ENCODE measurements around the gene CTNNA3. TPM values are rescaled to one million over a fixed set of nuclear protein-coding genes. Genes with fewer than 3 reads are reported as not detected.

Gene CTNNA3
- total and polyA plus RNA-seq, 2 of the 4 experiments (the other 2 are of a cell fraction), result 0.19 to 0.90 TPM

DNA sequence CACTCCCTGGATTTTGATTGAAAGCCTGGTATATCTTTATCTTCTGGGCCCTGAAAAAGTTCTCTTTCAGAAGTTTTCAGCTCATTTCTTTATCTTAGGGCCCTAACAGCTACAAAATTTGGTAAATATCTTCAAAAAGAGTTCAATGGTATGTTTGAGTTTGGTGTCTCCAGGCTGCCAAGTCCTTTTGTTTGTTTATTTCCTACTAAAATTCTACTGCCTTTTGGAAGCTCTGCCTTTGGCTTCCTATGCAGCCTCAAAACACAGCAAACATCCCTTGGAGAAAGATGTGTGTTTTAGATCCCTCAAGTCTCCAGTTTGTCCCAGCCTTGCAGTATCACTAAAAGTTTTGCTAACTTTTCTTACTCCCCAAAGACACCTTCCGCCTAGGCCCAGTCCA, 623.3 kb downstream of the CTNNA3 start:
- intact Hi-C loops (cut with micrococcal nuclease) (no loop called here), in situ Hi-C loops (cut with MboI; ENCODE audit: low sequenced_read_pairs) (no loop called here), dilution Hi-C loops (cut with HindIII; ENCODE audit: low sequenced_read_pairs, unreplicated experiment) (no loop called here)
- no peaks in the 10 kb centered on the region for H3K79me1 ChIP-seq (ENCODE audit: low read depth in 1 of 2, low read length in 2 of 2)
- H3K18ac ChIP-seq (ENCODE audit: low read depth, low read length), result no peak overlapping the region
- H3K9ac ChIP-seq (ENCODE audit: low read depth, low read length), result no peak overlapping the region
- no peak overlapping the region for H3K4me3 ChIP-seq (ENCODE audit: insufficient read depth, low read depth, low read length)
- H3K4me1 ChIP-seq (ENCODE audit: control insufficient read depth, insufficient read depth, low read length), result no peaks in the 10 kb centered on the region
- BruUV-seq (replicated peaks), result no TSS peak
- no peak overlapping the region for H2AK9ac ChIP-seq (replicated peaks; ENCODE audit: low read depth, low read length, poor library complexity)
- no CpG with 5 or more reads among the region's 1 CpG for WGBS, 2 experiments (ENCODE audit: extremely low coverage in 2 of 2, insufficient read length in 1 of 2)
- H4K20me1 ChIP-seq (ENCODE audit: insufficient read depth, low read length), result no peaks in the 10 kb centered on the region
- no peaks in the 10 kb centered on the region for H3K27me3 ChIP-seq (ENCODE audit: control insufficient read depth, insufficient read depth, low read length)
- H2BK120ac ChIP-seq (ENCODE audit: low read depth, low read length), result no peak overlapping the region
- no peak overlapping the region for H4K91ac ChIP-seq (ENCODE audit: insufficient read depth, low read depth, low read length)
- no peak overlapping the region for H2BK15ac ChIP-seq (ENCODE audit: low read depth, low read length)
- no peak overlapping the region for H3K4me2 ChIP-seq (ENCODE audit: low read depth, low read length)
- TF ChIP-seq, protein P1, sequence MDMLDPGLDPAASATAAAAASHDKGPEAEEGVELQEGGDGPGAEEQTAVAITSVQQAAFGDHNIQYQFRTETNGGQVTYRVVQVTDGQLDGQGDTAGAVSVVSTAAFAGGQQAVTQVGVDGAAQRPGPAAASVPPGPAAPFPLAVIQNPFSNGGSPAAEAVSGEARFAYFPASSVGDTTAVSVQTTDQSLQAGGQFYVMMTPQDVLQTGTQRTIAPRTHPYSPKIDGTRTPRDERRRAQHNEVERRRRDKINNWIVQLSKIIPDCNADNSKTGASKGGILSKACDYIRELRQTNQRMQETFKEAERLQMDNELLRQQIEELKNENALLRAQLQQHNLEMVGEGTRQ (IDR thresholded peaks at IDR 0.05; ENCODE audit: low read depth, low read length), result no peak
- TF ChIP-seq, protein P2, sequence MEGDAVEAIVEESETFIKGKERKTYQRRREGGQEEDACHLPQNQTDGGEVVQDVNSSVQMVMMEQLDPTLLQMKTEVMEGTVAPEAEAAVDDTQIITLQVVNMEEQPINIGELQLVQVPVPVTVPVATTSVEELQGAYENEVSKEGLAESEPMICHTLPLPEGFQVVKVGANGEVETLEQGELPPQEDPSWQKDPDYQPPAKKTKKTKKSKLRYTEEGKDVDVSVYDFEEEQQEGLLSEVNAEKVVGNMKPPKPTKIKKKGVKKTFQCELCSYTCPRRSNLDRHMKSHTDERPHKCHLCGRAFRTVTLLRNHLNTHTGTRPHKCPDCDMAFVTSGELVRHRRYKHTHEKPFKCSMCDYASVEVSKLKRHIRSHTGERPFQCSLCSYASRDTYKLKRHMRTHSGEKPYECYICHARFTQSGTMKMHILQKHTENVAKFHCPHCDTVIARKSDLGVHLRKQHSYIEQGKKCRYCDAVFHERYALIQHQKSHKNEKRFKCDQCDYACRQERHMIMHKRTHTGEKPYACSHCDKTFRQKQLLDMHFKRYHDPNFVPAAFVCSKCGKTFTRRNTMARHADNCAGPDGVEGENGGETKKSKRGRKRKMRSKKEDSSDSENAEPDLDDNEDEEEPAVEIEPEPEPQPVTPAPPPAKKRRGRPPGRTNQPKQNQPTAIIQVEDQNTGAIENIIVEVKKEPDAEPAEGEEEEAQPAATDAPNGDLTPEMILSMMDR (conservative IDR thresholded peaks at IDR 0.05; ENCODE audit: low read depth, low read length), result no peak
- TF ChIP-seq, protein P3, sequence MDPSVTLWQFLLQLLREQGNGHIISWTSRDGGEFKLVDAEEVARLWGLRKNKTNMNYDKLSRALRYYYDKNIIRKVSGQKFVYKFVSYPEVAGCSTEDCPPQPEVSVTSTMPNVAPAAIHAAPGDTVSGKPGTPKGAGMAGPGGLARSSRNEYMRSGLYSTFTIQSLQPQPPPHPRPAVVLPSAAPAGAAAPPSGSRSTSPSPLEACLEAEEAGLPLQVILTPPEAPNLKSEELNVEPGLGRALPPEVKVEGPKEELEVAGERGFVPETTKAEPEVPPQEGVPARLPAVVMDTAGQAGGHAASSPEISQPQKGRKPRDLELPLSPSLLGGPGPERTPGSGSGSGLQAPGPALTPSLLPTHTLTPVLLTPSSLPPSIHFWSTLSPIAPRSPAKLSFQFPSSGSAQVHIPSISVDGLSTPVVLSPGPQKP (IDR thresholded peaks at IDR 0.05; ENCODE audit: borderline replicate concordance, low read depth, low read length), result no peak
- TF ChIP-seq MAZ (IDR thresholded peaks at IDR 0.05; ENCODE audit: borderline replicate concordance, low read depth, low read length) (no peak), POLR2A (IDR thresholded peaks at IDR 0.05; ENCODE audit: low read depth, low read length) (no peak), RCOR1 (IDR thresholded peaks at IDR 0.05; ENCODE audit: insufficient replicate concordance, low read length) (no peak)
- H3K9me3 ChIP-seq (ENCODE audit: control insufficient read depth, insufficient read depth, low read length), result no peaks in the 10 kb centered on the region
- no peak overlapping the region for H2AK5ac ChIP-seq (ENCODE audit: low read depth, low read length)
- no peak overlapping the region for H2BK20ac ChIP-seq (ENCODE audit: low read depth, low read length)
- no peak overlapping the region for H3K4ac ChIP-seq (ENCODE audit: low read depth, low read length)
- DNase-seq (no peak), ATAC-seq (ENCODE audit: low read depth) (no peak)
- H3K9me1 ChIP-seq (ENCODE audit: insufficient read depth, low read length), result no peaks in the 10 kb centered on the region
- no peak overlapping the region for H3K14ac ChIP-seq (replicated peaks; ENCODE audit: low read depth, low read length)
- H4K5ac ChIP-seq (ENCODE audit: low read depth, low read length), result no peak overlapping the region
- CTCF ChIA-PET, result no interaction called here
- no peak overlapping the region for H3K23ac ChIP-seq (ENCODE audit: low read depth, low read length)
- H3K56ac ChIP-seq (ENCODE audit: extremely low read depth, insufficient read depth, low read length), result no peak overlapping the region
- POLR2A ChIA-PET (ENCODE audit: unreplicated experiment), result no interaction called here
- no peak overlapping the region for H3K27ac ChIP-seq (ENCODE audit: insufficient read depth, low read length)
- no peak overlapping the region for H4K8ac ChIP-seq (ENCODE audit: low read depth in 2 of 2, low read length in 2 of 2)
- no peak overlapping the region for H2AFZ ChIP-seq (replicated peaks; ENCODE audit: low read length, poor library complexity)
- H2BK5ac ChIP-seq (ENCODE audit: low read depth, low read length, poor library complexity, severe bottlenecking), result no peak overlapping the region
- H3K36me3 ChIP-seq (ENCODE audit: control insufficient read depth, insufficient read depth, low read length), result no peaks in the 10 kb centered on the region
